Measurements from ENCODE around the gene KRT6A. TPM values are rescaled to one million over a fixed set of nuclear protein-coding genes. Genes with fewer than 3 reads are reported as not detected.

KRT6A gene
- total and polyA plus RNA-seq, 10 of the 15 experiments (the other 5 are each of a cell fraction or from before 2014, with no cell fraction given) = 0.96 TPM; not detected in 9

DNA sequence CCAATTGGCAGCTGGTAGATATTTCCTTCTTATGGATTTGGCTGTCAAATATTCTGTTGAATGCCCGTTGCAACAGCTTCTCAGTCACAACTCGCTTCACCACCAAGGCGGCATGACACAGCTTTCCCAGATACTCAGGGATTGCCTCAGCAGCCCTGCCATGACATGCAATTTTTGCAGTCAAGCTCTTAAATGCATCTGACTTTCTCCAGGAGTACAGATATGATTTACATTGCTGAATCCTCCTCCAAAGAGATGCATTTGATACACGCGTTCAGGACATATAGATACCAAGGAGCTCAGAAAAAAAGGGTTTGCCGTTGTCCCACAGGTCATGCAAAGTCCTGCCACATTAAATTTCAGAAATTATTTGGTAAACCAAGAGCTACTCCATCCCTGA lies 20.7 kb upstream of the KRT6A start:
- no peaks in the 10 kb centered on the region; the same call in 1 of the 3 replicates for H3K9me3 ChIP-seq (replicated peaks; ENCODE audit: control insufficient read depth, insufficient read depth, low read length)
- ChIA-PET POLR2A (no interaction called here), CTCF (interaction anchor here (1.3 kb wide), 1 partner anchor 14 kb away, joined by 3 read pairs; no protein-coding TSS in a partner anchor), RAD21 (ENCODE audit: unreplicated experiment) (no interaction called here), SMC1A (ENCODE audit: uncharacterized antibody, unreplicated experiment) (no interaction called here)
- no peak overlapping the region for H3K27ac ChIP-seq (ENCODE audit: control insufficient read depth, insufficient read depth)
- DNase-seq (ENCODE audit: low read depth, low spot score) (no peak), ATAC-seq (no peak), FAIRE-seq (no peak)
- no peaks in the 10 kb centered on the region for H3K4me1 ChIP-seq (ENCODE audit: control insufficient read depth, insufficient read depth, low read length)
- intact Hi-C loops (cut with micrococcal nuclease; ENCODE audit: unreplicated experiment) (no loop called here), in situ Hi-C loops (cut with MboI) (no loop called here)
- no peaks in the 10 kb centered on the region for H3K27me3 ChIP-seq (replicated peaks in 1 of 2; ENCODE audit: control insufficient read depth in 2 of 2, insufficient read depth in 2 of 2, low read length in 1 of 2)
- 24% methylated on average over 6 of the region's 6 CpGs for WGBS (ENCODE audit: insufficient coverage, insufficient replicate concordance, low lambda C conversion rate, missing lambda C conversion rate)
- H4K20me1 ChIP-seq (ENCODE audit: control insufficient read depth, insufficient read depth) = no peaks in the 10 kb centered on the region
- H3K9ac ChIP-seq (ENCODE audit: control insufficient read depth, insufficient read depth, low read length) = no peak overlapping the region
- H3K4me3 ChIP-seq = no peak overlapping the region
- H3K4me2 ChIP-seq (ENCODE audit: control insufficient read depth, insufficient read depth) = no peak overlapping the region
- no TSS peak for BruUV-seq (replicated peaks)
- TF ChIP-seq SREBF1 (IDR thresholded peaks at IDR 0.05; ENCODE audit: low read length) (no peak), MXI1 (IDR thresholded peaks at IDR 0.05; ENCODE audit: low read depth, low read length) (no peak), BHLHE40 (IDR thresholded peaks at IDR 0.05; ENCODE audit: borderline replicate concordance in 1 of 2, low read depth in 2 of 2, low read length in 1 of 2) (no peak), CREM (IDR thresholded peaks at IDR 0.05; ENCODE audit: low read depth) (no peak), SRF (IDR thresholded peaks at IDR 0.05; ENCODE audit: low read depth in 2 of 2, low read length in 2 of 2) (no peak)
- TF ChIP-seq, protein P1, sequence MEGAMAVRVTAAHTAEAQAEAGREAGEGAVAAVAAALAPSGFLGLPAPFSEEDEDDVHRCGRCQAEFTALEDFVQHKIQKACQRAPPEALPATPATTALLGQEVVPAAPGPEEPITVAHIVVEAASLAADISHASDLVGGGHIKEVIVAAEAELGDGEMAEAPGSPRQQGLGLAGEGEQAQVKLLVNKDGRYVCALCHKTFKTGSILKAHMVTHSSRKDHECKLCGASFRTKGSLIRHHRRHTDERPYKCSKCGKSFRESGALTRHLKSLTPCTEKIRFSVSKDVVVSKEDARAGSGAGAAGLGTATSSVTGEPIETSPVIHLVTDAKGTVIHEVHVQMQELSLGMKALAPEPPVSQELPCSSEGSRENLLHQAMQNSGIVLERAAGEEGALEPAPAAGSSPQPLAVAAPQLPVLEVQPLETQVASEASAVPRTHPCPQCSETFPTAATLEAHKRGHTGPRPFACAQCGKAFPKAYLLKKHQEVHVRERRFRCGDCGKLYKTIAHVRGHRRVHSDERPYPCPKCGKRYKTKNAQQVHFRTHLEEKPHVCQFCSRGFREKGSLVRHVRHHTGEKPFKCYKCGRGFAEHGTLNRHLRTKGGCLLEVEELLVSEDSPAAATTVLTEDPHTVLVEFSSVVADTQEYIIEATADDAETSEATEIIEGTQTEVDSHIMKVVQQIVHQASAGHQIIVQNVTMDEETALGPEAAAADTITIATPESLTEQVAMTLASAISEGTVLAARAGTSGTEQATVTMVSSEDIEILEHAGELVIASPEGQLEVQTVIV (IDR thresholded peaks at IDR 0.05; ENCODE audit: borderline replicate concordance, partially characterized antibody) = no peak
- TF ChIP-seq, protein P2, sequence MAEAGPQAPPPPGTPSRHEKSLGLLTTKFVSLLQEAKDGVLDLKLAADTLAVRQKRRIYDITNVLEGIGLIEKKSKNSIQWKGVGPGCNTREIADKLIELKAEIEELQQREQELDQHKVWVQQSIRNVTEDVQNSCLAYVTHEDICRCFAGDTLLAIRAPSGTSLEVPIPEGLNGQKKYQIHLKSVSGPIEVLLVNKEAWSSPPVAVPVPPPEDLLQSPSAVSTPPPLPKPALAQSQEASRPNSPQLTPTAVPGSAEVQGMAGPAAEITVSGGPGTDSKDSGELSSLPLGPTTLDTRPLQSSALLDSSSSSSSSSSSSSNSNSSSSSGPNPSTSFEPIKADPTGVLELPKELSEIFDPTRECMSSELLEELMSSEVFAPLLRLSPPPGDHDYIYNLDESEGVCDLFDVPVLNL (IDR thresholded peaks at IDR 0.05; ENCODE audit: low read depth, low read length) = no peak
- TF ChIP-seq, protein P3, sequence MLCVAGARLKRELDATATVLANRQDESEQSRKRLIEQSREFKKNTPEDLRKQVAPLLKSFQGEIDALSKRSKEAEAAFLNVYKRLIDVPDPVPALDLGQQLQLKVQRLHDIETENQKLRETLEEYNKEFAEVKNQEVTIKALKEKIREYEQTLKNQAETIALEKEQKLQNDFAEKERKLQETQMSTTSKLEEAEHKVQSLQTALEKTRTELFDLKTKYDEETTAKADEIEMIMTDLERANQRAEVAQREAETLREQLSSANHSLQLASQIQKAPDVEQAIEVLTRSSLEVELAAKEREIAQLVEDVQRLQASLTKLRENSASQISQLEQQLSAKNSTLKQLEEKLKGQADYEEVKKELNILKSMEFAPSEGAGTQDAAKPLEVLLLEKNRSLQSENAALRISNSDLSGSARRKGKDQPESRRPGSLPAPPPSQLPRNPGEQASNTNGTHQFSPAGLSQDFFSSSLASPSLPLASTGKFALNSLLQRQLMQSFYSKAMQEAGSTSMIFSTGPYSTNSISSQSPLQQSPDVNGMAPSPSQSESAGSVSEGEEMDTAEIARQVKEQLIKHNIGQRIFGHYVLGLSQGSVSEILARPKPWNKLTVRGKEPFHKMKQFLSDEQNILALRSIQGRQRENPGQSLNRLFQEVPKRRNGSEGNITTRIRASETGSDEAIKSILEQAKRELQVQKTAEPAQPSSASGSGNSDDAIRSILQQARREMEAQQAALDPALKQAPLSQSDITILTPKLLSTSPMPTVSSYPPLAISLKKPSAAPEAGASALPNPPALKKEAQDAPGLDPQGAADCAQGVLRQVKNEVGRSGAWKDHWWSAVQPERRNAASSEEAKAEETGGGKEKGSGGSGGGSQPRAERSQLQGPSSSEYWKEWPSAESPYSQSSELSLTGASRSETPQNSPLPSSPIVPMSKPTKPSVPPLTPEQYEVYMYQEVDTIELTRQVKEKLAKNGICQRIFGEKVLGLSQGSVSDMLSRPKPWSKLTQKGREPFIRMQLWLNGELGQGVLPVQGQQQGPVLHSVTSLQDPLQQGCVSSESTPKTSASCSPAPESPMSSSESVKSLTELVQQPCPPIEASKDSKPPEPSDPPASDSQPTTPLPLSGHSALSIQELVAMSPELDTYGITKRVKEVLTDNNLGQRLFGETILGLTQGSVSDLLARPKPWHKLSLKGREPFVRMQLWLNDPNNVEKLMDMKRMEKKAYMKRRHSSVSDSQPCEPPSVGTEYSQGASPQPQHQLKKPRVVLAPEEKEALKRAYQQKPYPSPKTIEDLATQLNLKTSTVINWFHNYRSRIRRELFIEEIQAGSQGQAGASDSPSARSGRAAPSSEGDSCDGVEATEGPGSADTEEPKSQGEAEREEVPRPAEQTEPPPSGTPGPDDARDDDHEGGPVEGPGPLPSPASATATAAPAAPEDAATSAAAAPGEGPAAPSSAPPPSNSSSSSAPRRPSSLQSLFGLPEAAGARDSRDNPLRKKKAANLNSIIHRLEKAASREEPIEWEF (IDR thresholded peaks at IDR 0.05; ENCODE audit: insufficient replicate concordance, low read depth, low read length) = no peak
- no peak overlapping the region for H2AFZ ChIP-seq (ENCODE audit: control insufficient read depth, low read depth, low read length)
- no peaks in the 10 kb centered on the region for H3K79me2 ChIP-seq (ENCODE audit: control insufficient read depth, insufficient read depth, low read length)
- no peaks in the 10 kb centered on the region for H3K36me3 ChIP-seq (ENCODE audit: control insufficient read depth in 2 of 2, insufficient read depth in 2 of 2, low read length in 1 of 2)

Measured in GM12878 (cell line).